22Rv1 (cell line): ENCODE data around the gene SMOC2.

ENCODE experiments used
- H3K27ac ChIP-seq: fragments of 450-650 bp; 2 replicates; pipeline ENCODE4 v1.5.1; 2017
- ZFX ChIP-seq: fragments of 450-650 bp; IDR thresholded peaks from 2 replicates; pipeline ENCODE4 v1.6.1; 2017; ENCODE audit warnings: antibody characterized with exemption, borderline replicate concordance
- TF ChIP-seq, protein P1 (sequence below): fragments of 450-650 bp; IDR thresholded peaks from 2 replicates; pipeline ENCODE4 v1.5.1; 2017; ENCODE audit warnings: mild to moderate bottlenecking

Gene SMOC2

DNA sequence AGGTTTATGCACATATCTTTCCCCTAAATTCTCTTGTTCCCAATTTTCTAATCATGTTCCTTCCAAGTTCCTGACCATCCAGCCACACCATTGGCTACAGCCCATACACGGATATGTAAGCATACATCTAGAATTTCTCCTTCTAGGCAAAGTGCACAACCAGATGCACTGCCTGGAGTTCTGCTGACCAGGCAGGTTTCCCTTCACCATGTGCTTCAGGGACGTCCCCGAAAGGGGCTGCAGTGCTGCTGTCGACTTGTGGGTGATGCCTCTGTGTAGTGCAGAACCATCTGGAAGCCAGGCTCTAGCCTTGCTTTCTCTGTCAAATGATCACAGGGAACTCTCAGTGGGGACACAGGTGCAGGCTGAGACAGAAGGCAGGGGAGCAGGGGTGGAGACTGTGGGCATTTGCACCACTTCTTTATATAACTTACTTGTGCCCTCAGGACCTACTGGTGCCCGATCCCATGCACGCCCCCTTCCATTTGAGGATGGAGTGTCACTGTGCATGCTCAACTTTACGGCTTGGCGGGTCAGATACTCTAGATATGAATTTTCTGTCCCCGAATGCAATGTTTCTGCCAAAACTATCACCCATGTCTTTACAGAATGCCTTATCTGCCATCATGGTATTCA is 37.5 kb upstream of the SMOC2 start:
- no peak for TF ChIP-seq ZFX
- TF ChIP-seq, protein P1, sequence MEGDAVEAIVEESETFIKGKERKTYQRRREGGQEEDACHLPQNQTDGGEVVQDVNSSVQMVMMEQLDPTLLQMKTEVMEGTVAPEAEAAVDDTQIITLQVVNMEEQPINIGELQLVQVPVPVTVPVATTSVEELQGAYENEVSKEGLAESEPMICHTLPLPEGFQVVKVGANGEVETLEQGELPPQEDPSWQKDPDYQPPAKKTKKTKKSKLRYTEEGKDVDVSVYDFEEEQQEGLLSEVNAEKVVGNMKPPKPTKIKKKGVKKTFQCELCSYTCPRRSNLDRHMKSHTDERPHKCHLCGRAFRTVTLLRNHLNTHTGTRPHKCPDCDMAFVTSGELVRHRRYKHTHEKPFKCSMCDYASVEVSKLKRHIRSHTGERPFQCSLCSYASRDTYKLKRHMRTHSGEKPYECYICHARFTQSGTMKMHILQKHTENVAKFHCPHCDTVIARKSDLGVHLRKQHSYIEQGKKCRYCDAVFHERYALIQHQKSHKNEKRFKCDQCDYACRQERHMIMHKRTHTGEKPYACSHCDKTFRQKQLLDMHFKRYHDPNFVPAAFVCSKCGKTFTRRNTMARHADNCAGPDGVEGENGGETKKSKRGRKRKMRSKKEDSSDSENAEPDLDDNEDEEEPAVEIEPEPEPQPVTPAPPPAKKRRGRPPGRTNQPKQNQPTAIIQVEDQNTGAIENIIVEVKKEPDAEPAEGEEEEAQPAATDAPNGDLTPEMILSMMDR = no peak
- no peak overlapping the region for H3K27ac ChIP-seq

DNA sequence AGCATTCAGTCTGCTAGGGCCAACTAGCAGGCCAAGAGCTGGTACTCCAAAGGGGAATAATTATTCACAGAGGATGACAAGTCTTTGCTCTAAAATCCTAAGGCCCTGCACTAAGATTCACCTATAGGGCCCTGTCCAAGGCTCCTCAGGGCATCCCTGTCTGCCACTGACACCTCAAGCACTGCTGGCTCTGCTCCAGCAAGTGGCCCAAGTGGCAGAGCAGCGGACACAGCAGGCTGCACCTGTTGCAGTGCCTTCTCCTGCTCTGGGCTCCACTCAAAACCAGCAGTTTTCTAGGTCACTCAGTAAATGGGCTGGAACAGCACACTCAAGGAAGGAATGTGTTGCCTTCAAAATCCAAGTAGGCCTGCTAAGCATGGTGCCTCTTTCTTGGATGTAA is 36.4 kb upstream of the SMOC2 start:
- TF ChIP-seq, protein P1 = no peak
- no peak for TF ChIP-seq ZFX
- no peak overlapping the region for H3K27ac ChIP-seq

DNA sequence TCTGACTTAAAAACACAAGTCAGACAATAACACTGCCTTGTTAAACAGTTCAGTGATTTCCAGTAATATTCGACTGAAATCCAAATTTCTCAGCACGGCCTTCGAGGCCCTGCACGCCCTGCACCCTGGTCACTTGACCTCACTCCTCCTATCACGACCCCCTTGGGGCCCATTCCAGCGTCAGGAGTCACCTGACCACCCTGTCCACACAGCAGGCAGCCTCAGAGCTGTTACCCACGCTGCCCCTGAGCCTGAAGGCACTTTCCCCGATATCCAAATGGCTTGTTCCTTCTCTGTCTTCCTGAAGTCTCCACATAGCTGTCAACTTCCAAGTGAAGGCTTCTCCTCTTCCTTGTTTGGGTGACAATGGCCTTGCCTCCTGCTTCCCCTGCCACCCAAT is 33.1 kb upstream of the SMOC2 start:
- no peak for TF ChIP-seq ZFX
- TF ChIP-seq, protein P1 = no peak
- no peak overlapping the region for H3K27ac ChIP-seq

DNA sequence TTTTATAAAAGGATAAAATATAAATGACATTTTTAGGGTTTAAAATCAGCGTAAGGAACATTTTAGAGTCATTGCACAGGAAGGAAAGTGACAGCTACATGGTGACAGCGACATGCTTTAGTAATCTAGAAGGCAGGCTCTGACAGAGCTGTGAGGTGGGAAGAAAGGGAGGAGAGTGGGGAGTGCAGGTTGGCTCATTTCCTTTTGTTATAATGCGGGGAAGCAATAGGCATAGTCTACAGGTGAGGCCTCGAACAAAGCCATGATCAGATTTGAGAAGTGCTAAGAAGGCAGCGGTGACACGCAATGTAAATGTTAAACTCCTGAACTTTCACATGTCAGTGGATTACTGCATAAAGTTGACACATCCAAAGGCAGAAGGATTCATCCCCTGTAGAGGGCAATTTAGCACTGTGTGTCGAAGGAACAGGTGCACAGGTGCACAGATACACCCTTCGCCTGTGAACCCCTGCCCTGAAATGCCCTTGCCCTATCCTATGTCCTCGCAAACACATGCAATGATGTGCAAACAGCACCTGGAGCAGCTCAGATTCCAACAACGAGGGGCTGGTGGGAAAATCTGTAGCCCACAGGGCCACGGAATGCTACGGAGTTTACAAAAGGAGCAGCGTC is 32.4 kb upstream of the SMOC2 start:
- H3K27ac ChIP-seq = no peak overlapping the region
- TF ChIP-seq ZFX = no peak
- TF ChIP-seq, protein P1 = no peak

DNA sequence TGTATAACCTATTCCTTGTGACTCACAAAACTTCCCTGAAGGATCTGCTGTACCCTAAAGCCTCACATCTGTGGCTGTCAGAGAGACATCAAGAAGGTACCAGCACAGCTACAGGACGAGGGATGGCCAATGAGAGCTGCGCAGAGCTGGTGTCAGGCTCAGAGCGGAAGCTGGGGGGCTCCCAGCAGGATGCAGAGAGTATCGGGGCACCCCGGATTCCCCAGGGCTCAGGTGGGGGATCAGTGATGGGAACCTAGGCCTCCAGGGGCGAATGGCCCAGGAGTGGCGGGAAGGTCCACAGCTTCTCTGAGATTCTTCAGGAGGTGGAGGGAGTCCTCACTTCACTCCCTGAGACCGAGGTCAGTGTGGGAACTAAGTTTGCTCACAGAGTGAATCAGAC is 30.9 kb upstream of the SMOC2 start:
- TF ChIP-seq, protein P1 = no peak
- no peak for TF ChIP-seq ZFX
- no peak overlapping the region for H3K27ac ChIP-seq

DNA sequence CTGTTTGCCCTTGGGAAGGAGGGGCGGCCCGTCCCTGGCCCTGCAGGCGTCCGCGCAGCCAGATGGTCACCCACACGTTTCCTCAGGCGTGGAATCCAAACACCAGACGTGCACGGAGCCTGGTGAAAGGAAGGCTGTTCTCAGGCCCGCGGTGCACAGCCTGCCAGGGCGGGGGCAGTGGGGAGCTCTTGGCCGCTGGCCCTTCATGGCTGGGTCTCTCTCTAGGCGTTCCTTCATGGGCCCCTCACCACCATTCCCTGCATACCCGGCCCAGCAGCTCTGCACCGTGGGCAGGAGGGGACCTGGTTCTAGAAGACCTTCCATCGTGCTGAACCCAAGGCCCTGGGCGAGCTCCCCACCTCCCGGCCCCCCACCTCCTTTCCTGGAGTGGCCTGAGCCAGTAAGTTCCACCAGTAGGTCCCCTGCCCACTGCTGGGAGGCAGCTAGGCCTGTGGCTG is 30.4 kb upstream of the SMOC2 start:
- no peak overlapping the region for H3K27ac ChIP-seq
- TF ChIP-seq ZFX = no peak
- TF ChIP-seq, protein P1 = no peak

DNA sequence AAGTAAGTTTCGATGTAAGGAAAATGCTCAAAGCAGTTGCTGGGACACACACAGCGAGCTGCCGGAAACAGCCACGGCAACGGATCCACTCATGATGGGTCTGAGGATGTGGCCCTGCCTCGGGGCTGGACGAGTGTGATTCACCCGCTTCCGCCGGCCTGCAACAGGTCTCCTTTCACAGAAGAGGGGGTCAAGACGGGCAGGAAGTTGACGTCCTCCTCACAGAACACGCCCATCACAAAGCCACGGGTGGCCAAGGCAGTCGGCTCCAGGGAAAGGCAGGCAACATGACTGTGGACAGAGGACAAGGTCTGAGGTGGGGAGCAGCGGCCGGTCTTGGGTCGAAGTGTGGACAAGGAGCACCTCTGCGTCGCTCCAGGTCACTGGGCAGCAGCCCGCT is 29.9 kb upstream of the SMOC2 start:
- TF ChIP-seq, protein P1 = no peak
- no peak for TF ChIP-seq ZFX
- no peak overlapping the region for H3K27ac ChIP-seq
